ENCODE data around the gene ALPK1.

ALPK1 gene

DNA sequence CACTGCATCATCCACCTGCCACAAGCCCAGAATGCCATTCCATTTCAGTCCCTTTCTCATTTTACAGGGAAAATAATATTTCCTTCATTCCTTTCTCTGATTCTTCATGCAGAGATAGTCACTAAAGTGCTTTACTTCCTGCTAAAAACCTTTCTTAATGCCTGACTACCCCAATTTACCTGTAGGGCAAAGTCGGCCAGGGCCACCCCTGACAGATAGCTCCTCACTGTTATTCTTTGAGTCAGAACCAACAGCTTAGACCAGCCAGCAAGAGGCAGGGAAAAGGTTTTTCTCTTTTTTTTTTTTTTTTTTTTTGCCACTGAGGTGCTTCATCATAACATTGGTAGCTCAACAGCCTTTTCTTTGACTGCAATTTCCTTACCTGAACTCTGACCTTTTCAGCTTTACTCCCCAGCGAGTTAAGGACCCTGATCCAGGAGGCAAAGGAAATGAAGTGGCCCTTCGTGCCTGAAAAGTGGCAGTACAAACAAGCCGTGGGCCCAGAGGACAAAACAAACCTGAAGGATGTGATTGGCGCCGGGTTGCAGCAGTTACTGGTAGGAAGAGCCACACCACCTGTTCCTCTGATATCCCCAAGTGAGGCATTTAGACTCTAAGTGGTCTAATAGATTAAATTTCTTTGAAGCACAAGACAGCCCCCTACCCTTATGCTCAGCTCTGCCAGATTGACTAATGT is 85.0 kb downstream of the ALPK1 start:
- TF ChIP-seq POLR2AphosphoS5 (IDR thresholded peaks at IDR 0.05; ENCODE audit: low read depth, low read length) (no peak), TAF1 (IDR thresholded peaks at IDR 0.05; ENCODE audit: borderline replicate concordance, insufficient read depth, low read length) (no peak), SIN3A (IDR thresholded peaks at IDR 0.05; ENCODE audit: borderline replicate concordance, insufficient read depth, low read length) (no peak), FOXP2 (optimal IDR thresholded peaks at IDR 0.05; ENCODE audit: borderline replicate concordance, extremely low read depth, extremely low read length, insufficient read depth) (no peak), REST (IDR thresholded peaks at IDR 0.05; ENCODE audit: insufficient read depth in 1 of 2, low read depth in 2 of 2, low read length in 2 of 2) (no peak)

DNA sequence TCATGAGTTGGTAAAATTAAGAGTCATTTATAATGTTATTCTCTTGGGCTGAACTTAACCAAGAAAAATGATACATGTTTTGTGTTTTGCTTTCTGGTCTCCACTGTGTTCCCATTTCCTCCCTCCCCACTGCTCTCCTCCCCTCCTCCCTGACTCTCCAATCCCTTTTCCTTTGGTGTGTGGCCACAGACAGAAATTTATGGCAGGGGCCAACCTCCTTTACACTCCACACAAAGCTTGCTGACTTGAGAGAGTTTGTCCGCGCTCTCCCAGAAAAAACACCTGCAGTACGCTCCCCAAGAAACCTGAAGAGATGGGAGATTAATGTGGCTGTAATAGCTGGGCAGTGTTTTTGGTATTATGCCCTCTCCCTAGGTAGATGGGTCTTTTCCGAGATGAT is 88.9 kb downstream of the ALPK1 start:
- TF ChIP-seq SIN3A (IDR thresholded peaks at IDR 0.05; ENCODE audit: borderline replicate concordance, insufficient read depth, low read length) (no peak), POLR2AphosphoS5 (IDR thresholded peaks at IDR 0.05; ENCODE audit: low read depth, low read length) (no peak), TAF1 (IDR thresholded peaks at IDR 0.05; ENCODE audit: borderline replicate concordance, insufficient read depth, low read length) (no peak), REST (IDR thresholded peaks at IDR 0.05; ENCODE audit: insufficient read depth in 1 of 2, low read depth in 2 of 2, low read length in 2 of 2) (no peak), FOXP2 (optimal IDR thresholded peaks at IDR 0.05; ENCODE audit: borderline replicate concordance, extremely low read depth, extremely low read length, insufficient read depth) (no peak)

DNA sequence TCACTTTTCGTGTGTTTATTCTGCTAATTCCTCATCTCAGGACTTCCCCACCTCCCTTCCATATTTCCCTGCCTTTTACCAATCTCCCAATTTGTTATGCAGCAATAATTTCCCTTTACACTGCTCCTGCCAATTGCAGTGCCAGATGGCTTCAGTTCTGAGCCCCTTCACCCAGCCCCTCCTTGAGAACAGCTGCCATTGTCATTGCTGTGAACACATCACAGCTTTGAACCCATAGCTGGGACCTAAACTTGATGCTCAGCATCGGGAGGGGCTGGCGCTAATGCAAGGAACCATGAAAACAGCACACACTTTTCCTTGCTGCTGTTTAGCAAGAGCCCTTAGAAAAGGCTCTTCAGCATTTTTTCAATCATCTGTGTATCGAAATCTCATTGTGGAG is 104.9 kb downstream of the ALPK1 start:
- no peak for TF ChIP-seq FOXP2 (optimal IDR thresholded peaks at IDR 0.05; ENCODE audit: borderline replicate concordance, extremely low read depth, extremely low read length, insufficient read depth)
- TF ChIP-seq POLR2AphosphoS5 (IDR thresholded peaks at IDR 0.05; ENCODE audit: low read depth, low read length): no peak
- TF ChIP-seq REST (IDR thresholded peaks at IDR 0.05; ENCODE audit: insufficient read depth in 1 of 2, low read depth in 2 of 2, low read length in 2 of 2): no peak
- TF ChIP-seq TAF1 (IDR thresholded peaks at IDR 0.05; ENCODE audit: borderline replicate concordance, insufficient read depth, low read length): no peak
- TF ChIP-seq SIN3A (IDR thresholded peaks at IDR 0.05; ENCODE audit: borderline replicate concordance, insufficient read depth, low read length): no peak

GRCh38 chr4:112403101-112403945 is 106.2 kb downstream of the ALPK1 start:
- TF ChIP-seq TAF1 (IDR thresholded peaks at IDR 0.05; ENCODE audit: borderline replicate concordance, insufficient read depth, low read length) (no peak), SIN3A (IDR thresholded peaks at IDR 0.05; ENCODE audit: borderline replicate concordance, insufficient read depth, low read length) (no peak), REST (IDR thresholded peaks at IDR 0.05; ENCODE audit: insufficient read depth in 1 of 2, low read depth in 2 of 2, low read length in 2 of 2) (no peak), FOXP2 (optimal IDR thresholded peaks at IDR 0.05; ENCODE audit: borderline replicate concordance, extremely low read depth, extremely low read length, insufficient read depth) (no peak)
